Epidermal melanocyte (primary cell): Measurements from ENCODE around the gene SAMD8.
"Not testable (repeated sequence)": the region's sequence is repeated elsewhere in the genome, so short reads cannot be mapped to it uniquely, and the experiment has no call there.

Source experiments
- DNase-seq: peaks from one replicate; pipeline ENCODE4 v3.0.0; 2011; ENCODE audit warnings: low spot score; ENCODE audit not compliant: insufficient read length

Gene SAMD8

DNA sequence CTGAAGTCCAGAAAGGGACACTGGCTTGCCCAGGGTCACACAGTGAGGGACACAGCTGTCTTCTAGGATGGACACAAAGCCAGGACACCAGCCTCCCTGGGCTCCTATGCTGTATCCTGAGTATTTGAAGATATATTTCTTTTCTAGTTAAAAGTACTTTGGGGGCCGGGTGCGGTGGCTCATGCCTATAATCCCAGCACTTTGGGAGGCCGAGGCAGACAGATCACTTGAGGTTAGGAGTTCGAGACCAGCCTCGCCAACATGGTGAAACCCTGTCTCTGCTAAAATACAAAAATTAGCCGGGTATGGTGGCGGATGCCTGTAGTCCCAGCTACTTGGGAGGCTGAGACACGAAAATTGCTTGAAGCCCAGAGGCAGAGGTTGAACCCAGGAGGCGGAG, 4.6 kb upstream of the SAMD8 start:
- not testable (repeated sequence) for DNase-seq

GRCh38 chr10:75107756-75108683, 3.4 kb upstream of the SAMD8 start:
- no peak for DNase-seq

GRCh38 chr10:75108684-75109458, 2.6 kb upstream of the SAMD8 start:
- peak; percentile 47 for DNase-seq

DNA sequence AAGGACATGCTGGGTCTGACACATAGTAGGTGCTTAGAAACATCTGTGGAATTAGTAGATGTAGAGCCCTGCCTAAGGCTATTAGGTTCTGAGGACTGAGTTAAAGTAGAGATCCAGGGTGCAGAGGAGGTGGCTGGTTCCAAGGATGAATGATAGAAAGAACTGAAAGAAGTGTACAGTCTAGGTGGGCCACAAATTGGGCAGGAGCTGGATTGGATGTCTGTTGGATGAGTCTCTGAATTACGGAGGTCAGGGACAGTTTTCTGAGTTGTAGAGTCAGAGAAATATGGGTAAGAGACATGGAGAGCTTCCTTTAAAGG, 2.0 kb upstream of the SAMD8 start:
- no peak for DNase-seq

GRCh38 chr10:75110006-75110632, 1.3 kb upstream of the SAMD8 start:
- DNase-seq, result no peak

GRCh38 chr10:75111907-75112679, 637 bp downstream of the SAMD8 start:
- peak; percentile 53 for DNase-seq

- DNase-seq, result no peak
Observed at GRCh38 chr10:75115137-75115536, 3.7 kb downstream of the SAMD8 start.

DNA sequence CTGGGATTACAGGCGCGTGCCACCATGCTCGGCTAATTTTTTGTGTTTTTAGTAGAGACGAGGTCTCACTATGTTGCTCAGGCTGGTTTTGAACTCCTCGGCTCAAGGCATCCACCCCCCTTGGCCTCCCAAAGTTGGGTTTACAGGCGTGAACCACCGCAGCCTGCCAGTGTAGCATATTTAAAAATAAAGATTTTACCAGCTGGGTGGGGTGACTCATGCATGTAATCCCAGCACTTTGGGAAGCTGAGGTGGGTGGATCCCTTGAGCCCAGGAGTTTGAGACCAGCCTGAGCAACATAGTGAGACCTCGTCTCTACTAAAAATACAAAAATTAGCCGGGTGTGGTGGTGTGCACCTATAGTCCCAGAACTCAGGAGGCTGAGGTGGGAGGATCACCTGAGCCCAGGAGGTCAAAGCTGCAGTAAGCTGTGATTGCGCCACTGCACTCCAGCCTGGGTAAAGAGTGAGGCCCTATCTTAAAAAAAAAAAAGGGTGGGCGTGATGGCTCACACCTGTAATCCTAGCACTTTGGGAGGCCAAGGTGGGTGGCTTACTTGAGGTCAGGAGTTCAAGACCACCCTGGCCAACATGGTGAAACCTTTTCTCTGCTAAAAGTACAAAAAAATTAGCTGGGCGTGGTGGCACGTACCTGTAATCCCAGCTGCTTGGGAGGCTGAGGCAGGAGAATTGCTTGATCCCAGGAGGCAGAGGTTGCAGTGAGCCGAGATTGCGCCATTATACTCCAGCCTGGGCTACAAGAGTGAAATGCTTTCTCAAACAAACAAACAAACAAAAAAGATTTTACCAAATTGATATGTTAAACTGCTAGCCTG, 5.7 kb downstream of the SAMD8 start:
- DNase-seq, result not testable (repeated sequence)

DNA sequence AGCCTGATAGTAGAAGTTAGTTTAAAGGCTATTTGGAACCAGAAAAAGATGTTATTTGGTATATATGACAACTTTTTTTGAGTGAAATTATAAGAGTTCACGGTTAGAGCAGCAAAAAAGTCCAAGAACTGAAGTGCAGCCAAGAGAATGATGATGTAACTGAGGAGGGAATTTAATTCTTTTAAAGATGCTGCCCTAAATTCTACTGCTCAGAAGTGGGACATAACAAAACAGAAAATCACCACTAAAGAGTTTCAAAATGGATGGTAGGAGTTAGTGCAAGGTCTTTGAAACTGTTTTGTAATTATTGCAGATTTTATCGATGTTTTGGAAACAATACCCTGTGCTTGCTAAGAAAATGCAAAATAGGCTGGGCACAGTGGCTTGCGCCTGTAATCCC, 6.5 kb downstream of the SAMD8 start:
- DNase-seq, result peak; percentile 44

- not testable (repeated sequence) for DNase-seq
Observed at GRCh38 chr10:75119444-75120066, 8.1 kb downstream of the SAMD8 start.

GRCh38 chr10:75121322-75121721, 9.9 kb downstream of the SAMD8 start:
- DNase-seq, result no peak

DNA sequence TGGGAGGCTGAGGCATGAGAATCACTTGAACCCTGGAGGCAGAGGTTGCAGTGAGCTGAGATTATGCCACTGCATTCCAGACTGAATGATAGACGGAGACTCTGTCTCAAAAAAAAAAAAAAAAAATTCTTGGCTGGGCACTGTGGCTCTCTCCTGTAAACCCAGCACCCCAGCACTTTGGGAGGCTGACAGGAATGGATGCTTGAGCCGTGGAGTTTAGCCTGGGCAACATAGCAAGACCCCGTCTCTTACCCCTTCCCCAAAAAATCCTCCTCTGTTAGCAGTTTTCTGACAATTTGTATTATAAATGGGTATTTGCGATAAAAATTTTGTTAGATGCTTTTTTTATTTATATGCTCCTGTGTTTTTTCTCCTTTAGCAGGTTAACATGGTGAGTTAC, 11.0 kb downstream of the SAMD8 start:
- DNase-seq, result no peak

GRCh38 chr10:75123088-75123682, 11.7 kb downstream of the SAMD8 start:
- DNase-seq, result no peak

- DNase-seq, result no peak
Observed at GRCh38 chr10:75126277-75126676, 14.8 kb downstream of the SAMD8 start.

DNA sequence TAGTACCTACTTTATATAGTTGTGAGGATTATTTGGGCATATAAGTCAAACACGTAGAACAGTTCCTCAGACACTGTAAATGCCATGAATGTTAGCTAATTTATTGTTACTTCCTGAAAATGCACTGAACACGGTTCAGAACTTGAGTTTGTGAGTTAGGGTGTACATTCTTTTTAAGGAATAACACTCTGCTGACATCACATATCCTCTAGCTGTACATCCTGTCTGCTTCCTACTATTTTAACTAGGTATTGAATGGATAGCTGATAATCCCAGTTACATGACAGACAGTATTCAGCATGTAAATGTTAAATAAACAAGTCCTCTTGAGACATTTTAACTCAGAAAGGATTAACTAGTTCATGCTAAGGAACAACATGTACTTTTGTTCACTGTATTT, 16.0 kb downstream of the SAMD8 start:
- DNase-seq, result no peak

- DNase-seq, result not testable (repeated sequence)
Observed at GRCh38 chr10:75128985-75129384, 17.5 kb downstream of the SAMD8 start.

DNA sequence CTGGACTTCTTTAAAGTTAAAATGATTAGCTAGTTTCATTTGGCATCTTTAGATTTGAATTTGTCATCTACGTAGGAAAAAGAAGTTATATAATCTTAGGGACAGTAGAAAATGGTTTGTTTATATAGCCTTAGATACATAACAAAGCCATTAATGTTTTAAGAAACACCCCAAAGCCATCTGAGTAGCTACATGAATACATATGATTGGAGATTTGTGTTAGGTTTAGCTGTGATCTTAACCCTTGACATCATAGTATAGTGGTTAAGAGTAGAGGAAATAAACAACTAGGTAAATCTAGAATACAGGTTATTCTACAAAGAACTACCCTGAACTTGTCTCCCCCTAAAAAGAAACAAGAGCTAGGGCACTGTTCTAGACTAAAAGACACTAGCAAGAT, 18.1 kb downstream of the SAMD8 start:
- DNase-seq, result no peak

DNA sequence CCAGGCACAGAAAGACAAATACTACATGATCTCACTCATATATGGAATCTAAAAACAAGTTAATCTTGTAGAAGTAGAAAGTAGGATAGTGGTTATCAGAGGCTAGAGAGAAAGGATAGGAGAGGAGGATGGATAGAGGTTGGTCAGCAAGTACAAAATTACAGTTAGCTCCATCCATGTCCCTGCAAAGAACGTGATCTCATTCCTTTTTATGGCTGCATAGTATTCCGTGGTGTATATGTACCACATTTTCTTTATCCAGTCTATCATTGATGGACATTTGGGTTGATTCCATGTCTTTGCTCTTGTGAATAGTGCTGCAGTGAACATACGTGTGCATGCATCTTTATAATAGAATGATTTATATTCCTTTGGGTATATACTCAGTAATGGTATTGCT, 22.2 kb downstream of the SAMD8 start:
- not testable (repeated sequence) for DNase-seq

- no peak for DNase-seq
Observed at GRCh38 chr10:75136346-75136745, 24.9 kb downstream of the SAMD8 start.
